Keratinocyte (primary cell): ENCODE measurements around the gene SNN. TPM values are rescaled to one million over a fixed set of nuclear protein-coding genes. Genes with fewer than 3 reads are reported as not detected.

ENCODE experiments used
- DNase-seq: peaks from one replicate; pipeline ENCODE4 v3.0.0-alpha.2; 2011; ENCODE audit warnings: low read depth, missing footprints, low spot score
- FAIRE-seq: peaks from 2 replicates; lab custom pipeline; 2011; peaks lifted over from hg19 to GRCh38; lab: Jason Lieb, UNC
- H2AFZ ChIP-seq: 2 replicates; pipeline ENCODE4 v1.6.0; 2012; ENCODE audit warnings: low read length, control low read depth, inconsistent platforms; ENCODE audit not compliant: control insufficient read depth
- H3K27ac ChIP-seq: 2 replicates; pipeline ENCODE4 v1.5.1; 2011; ENCODE audit warnings: low read length; ENCODE audit not compliant: control insufficient read depth, insufficient read depth
- H3K27me3 ChIP-seq: 3 replicates; pipeline ENCODE4 v1.6.0; 2011; ENCODE audit warnings: low read length; ENCODE audit not compliant: control insufficient read depth, insufficient read depth; ENCODE audit errors: extremely low read depth
- H3K36me3 ChIP-seq, 2 experiments: 2 replicates in 1 of 2; 3 replicates in 1 of 2; pipeline ENCODE4 v1.5.1; 2011; ENCODE audit warnings: low read length in 2 of 2, mild to moderate bottlenecking in 1 of 2; ENCODE audit not compliant: control insufficient read depth in 2 of 2, insufficient read depth in 2 of 2; ENCODE audit errors: extremely low read depth in 1 of 2
- H3K4me1 ChIP-seq: 3 replicates; pipeline ENCODE4 v1.5.1; 2011; ENCODE audit warnings: low read length; ENCODE audit not compliant: control insufficient read depth, insufficient read depth; ENCODE audit errors: extremely low read depth
- H3K4me2 ChIP-seq: 3 replicates; pipeline ENCODE4 v1.6.0; 2011; ENCODE audit warnings: low read depth, low read length; ENCODE audit not compliant: control insufficient read depth, insufficient read depth; ENCODE audit errors: extremely low read depth
- H3K4me3 ChIP-seq, 3 experiments: fragments of 200-600 bp in 1 of 3; sonication (generic) in 1 of 3; 2 replicates in 2 of 3; 3 replicates in 1 of 3; pipeline ENCODE4 v1.5.1; 2011 to 2016; ENCODE audit warnings: low read length in 3 of 3, mild to moderate bottlenecking in 3 of 3, control low read depth in 2 of 3, inconsistent platforms in 1 of 3, low read depth in 1 of 3, mixed read lengths in 1 of 3, mixed run types in 1 of 3, moderate library complexity in 1 of 3; ENCODE audit not compliant: control insufficient read depth in 2 of 3, insufficient read depth in 2 of 3; ENCODE audit errors: extremely low read depth in 1 of 3
- H3K79me2 ChIP-seq: 2 replicates; pipeline ENCODE4 v1.6.0; 2012; ENCODE audit warnings: low read length; ENCODE audit not compliant: control insufficient read depth, insufficient read depth
- H3K9ac ChIP-seq: 3 replicates; pipeline ENCODE4 v1.6.0; 2011; ENCODE audit warnings: low read length; ENCODE audit not compliant: control insufficient read depth, insufficient read depth; ENCODE audit errors: extremely low read depth
- H3K9me1 ChIP-seq: 3 replicates; pipeline ENCODE4 v1.6.0; 2011; ENCODE audit warnings: low read length; ENCODE audit not compliant: control insufficient read depth, insufficient read depth; ENCODE audit errors: extremely low read depth
- H3K9me3 ChIP-seq: 2 replicates; pipeline ENCODE4 v1.5.1; 2012; ENCODE audit warnings: low read depth, low read length; ENCODE audit not compliant: control insufficient read depth
- H4K20me1 ChIP-seq: 3 replicates; pipeline ENCODE4 v1.6.0; 2011; ENCODE audit warnings: low read length; ENCODE audit not compliant: control insufficient read depth, insufficient read depth; ENCODE audit errors: extremely low read depth
- EZH2 ChIP-seq: IDR thresholded peaks from one replicate; pipeline ENCODE4 v1.6.1; 2012; ENCODE audit warnings: inconsistent platforms, mild to moderate bottlenecking, low read length, moderate library complexity
- dilution Hi-C: fragments of 300-500 bp; cut with MboI; formaldehyde crosslinking; loops from one replicate; pipeline ENCODE4 v1.7.0; 2020; ENCODE audit warnings: low sequenced_read_pairs; ENCODE audit not compliant: extremely low pct_ligation_motif_present
- polyA plus RNA-seq, 5 experiments: library from polyadenylated mRNA; depleted of rRNA in 3 of 5; stranded (reverse) in 3 of 5; stranded (forward) in 1 of 5; unstranded in 1 of 5; fragments of >200 nt; gene quantifications; 1 replicate in 1 of 5; 2 replicates in 3 of 5; 3 replicates in 1 of 5; pipeline versions ENCODE4 v1.2.1 to v1.2.3, GENCODE V29; 2011 to 2012; ENCODE audit warnings: missing spikeins in 2 of 5, low read depth in 1 of 5, low replicate concordance in 1 of 5
- TF ChIP-seq, protein P1 (sequence below), 3 experiments: IDR thresholded peaks in 1 of 3; conservative IDR thresholded peaks in 1 of 3; optimal IDR thresholded peaks in 1 of 3; 2 replicates in 2 of 3; 3 replicates in 1 of 3; pipeline versions ENCODE3 to v1.5.1; 2011; ENCODE audit warnings: low read length in 3 of 3, mild to moderate bottlenecking in 3 of 3, moderate library complexity in 2 of 3, control low read depth in 1 of 3, inconsistent platforms in 1 of 3; ENCODE audit not compliant: insufficient read depth in 2 of 3; ENCODE audit errors: extremely low read depth in 1 of 3

The SNN gene
- polyA plus RNA-seq, 1 donor (not counting 4 experiments of a cell fraction or from before 2014, with no cell fraction given) = 15.9 TPM

DNA sequence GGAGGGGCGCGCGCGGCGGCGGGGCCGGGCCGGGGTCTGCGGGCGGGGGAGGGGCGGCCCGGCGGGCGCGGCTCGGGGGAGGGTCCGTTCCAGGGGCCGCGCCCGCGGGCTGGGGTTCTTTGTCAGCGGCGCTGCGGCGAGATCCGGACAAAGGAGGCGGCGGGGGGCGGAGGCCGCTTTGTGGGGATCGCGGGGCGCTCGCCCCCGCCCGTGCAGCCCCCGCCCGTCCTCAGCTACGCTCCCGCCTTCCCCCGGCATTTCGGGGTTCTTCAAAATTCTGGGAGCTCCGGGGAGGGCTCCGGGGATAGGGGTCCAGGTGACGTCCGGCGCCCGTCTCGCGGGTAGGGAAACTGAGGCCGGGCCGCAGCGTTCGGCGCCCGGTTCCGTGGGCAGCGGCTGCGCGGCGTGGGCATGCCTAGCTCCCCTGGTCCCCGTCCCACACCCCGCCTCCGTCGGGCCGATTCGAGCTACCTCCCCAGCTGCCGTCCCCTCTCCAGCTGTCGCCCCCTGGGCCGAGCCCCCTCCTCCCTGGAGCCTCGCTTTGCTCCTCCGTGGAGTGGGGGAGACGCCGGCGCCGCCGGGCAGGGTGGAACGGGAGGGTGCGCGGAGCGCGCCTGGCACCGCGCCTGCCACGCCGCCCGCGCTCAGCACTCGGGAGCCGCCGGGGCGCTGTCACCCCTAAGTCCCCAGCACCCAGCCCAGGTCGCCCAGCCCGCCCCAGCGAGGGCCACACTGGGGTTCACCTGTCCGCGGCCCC lies 546 bp downstream of the SNN start:
- no peak for FAIRE-seq
- Histone ChIP-seq H3K9ac (peak overlapping the region; percentile 66), H2AFZ (peak overlapping the region; percentile 33)

DNA sequence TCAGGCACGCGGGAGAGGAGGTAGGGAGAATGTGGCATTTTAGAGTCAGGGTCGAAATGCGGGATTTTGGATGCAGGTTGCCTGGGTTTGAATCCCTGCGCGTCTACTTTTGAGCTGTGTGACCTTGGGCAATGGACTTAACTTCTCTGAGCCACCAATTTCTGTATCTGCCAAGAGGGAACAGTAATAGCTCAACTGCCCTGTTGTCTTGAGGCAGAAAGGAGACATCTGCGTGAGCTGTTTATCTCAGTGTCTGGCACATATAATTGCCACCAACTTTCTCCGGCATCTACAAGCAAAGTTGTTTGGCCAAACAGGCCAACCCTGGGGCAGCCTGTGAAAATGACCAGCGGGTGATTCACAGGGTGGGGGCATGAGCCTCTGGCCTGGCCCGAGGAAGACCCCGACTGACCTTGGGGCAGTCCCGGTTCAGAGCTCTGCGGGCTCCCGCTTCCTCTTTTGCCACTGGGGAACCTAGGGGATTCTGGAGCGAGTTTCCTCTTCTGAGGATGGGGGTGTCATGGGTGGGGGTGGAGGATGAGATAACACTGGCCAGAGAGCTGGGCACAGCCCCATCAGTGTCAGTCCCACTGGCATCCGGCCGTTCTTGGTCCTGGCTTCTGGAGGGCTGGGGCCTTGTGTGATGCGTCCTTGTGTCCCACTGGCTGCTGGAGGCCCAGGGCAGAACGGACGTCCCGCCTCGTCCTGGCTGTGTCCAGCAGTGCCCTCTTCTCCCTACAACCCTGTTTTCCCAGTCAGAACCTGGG lies 1.3 kb downstream of the SNN start:
- TF ChIP-seq, protein P1, sequence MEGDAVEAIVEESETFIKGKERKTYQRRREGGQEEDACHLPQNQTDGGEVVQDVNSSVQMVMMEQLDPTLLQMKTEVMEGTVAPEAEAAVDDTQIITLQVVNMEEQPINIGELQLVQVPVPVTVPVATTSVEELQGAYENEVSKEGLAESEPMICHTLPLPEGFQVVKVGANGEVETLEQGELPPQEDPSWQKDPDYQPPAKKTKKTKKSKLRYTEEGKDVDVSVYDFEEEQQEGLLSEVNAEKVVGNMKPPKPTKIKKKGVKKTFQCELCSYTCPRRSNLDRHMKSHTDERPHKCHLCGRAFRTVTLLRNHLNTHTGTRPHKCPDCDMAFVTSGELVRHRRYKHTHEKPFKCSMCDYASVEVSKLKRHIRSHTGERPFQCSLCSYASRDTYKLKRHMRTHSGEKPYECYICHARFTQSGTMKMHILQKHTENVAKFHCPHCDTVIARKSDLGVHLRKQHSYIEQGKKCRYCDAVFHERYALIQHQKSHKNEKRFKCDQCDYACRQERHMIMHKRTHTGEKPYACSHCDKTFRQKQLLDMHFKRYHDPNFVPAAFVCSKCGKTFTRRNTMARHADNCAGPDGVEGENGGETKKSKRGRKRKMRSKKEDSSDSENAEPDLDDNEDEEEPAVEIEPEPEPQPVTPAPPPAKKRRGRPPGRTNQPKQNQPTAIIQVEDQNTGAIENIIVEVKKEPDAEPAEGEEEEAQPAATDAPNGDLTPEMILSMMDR (optimal IDR thresholded peaks at IDR 0.05 in 1 of 3, IDR thresholded peaks at IDR 0.05 in 1 of 3, conservative IDR thresholded peaks at IDR 0.05 in 1 of 3; ENCODE audit: extremely low read depth in 1 of 3, insufficient read depth in 2 of 3, low read length in 3 of 3) = no peak
- TF ChIP-seq EZH2 = no peak

More for the DNA sequence above, 546 bp downstream of the SNN start:
- Histone ChIP-seq H3K79me2 (peaks cover 12% of the 10 kb centered on the region), H3K4me1 (peaks cover 2% of the 10 kb centered on the region), H3K4me3 (peak overlapping the region; percentile 51 to 77 (median 73)), H3K36me3 (no peaks in the 10 kb centered on the region), H3K9me1 (no peaks in the 10 kb centered on the region), H3K4me2 (peak overlapping the region; percentile 67), H3K9me3 (no peaks in the 10 kb centered on the region), H3K27me3 (no peaks in the 10 kb centered on the region), H4K20me1 (peaks cover 6% of the 10 kb centered on the region), H3K27ac (no peak overlapping the region)
- DNase-seq = no peak
- dilution Hi-C loops = no loop called here
- no peak for TF ChIP-seq EZH2
- TF ChIP-seq, protein P1 (optimal IDR thresholded peaks at IDR 0.05 in 1 of 3, IDR thresholded peaks at IDR 0.05 in 1 of 3, conservative IDR thresholded peaks at IDR 0.05 in 1 of 3; ENCODE audit: extremely low read depth in 1 of 3, insufficient read depth in 2 of 3, low read length in 3 of 3) = no peak

More for the DNA sequence above, 1.3 kb downstream of the SNN start:
- H3K36me3 ChIP-seq = no peaks in the 10 kb centered on the region
- FAIRE-seq = no peak
- H3K27ac ChIP-seq = no peak overlapping the region
- peaks cover 2% of the 10 kb centered on the region for H3K4me1 ChIP-seq
- no peak overlapping the region for H3K9ac ChIP-seq
- dilution Hi-C loops = no loop called here
- H3K9me1 ChIP-seq = no peaks in the 10 kb centered on the region
- H3K4me2 ChIP-seq = peak overlapping the region; percentile 67
- peaks cover 12% of the 10 kb centered on the region for H3K79me2 ChIP-seq
- H2AFZ ChIP-seq = no peak overlapping the region
- H3K9me3 ChIP-seq = no peaks in the 10 kb centered on the region
- DNase-seq = no peak
- peak overlapping the region; percentile 51 to 77 (median 73) for H3K4me3 ChIP-seq
- H4K20me1 ChIP-seq = peaks cover 6% of the 10 kb centered on the region
- H3K27me3 ChIP-seq = no peaks in the 10 kb centered on the region
